SU-DHL-6 (cell line): ENCODE results near the gene FLII.

ENCODE experiments used
- CTCF ChIP-seq: fragments of 200-600 bp; sonication (generic); IDR thresholded peaks from one replicate; pipeline ENCODE4 v1.5.1; 2017; ENCODE audit warnings: antibody characterized with exemption, mild to moderate bottlenecking, low read length, moderate library complexity; ENCODE audit not compliant: insufficient read depth, poor library complexity, severe bottlenecking
- EZH2phosphoT487 ChIP-seq: fragments of 200-600 bp; sonication (generic), shearing (Covaris generic); conservative IDR thresholded peaks from 2 replicates; pipeline ENCODE4 v1.6.1; 2018; ENCODE audit warnings: mild to moderate bottlenecking, antibody characterized with exemption, low read length, moderate library complexity, mixed read lengths

GRCh38 chr17:18225642-18226283 is 32.8 kb downstream of the FLII start:
- TF ChIP-seq CTCF (no peak), EZH2phosphoT487 (no peak)
